ENCODE data around the gene SPEG.

SPEG gene

GRCh38 chr2:219419331-219420197 lies 15.1 kb upstream of the SPEG start:
- Histone ChIP-seq H3K4me3 (ENCODE audit: low read length) (peak overlapping the region; percentile 67), H3K27me3 (ENCODE audit: control insufficient read depth, insufficient read depth, low read length) (no peaks in the 10 kb centered on the region), H3K4me1 (ENCODE audit: control insufficient read depth, insufficient read depth, low read length) (peaks cover 33% of the 10 kb centered on the region), H3K27ac (ENCODE audit: low read depth, low read length) (peak overlapping the region; percentile 99), H3K36me3 (ENCODE audit: control insufficient read depth, insufficient read depth, low read length) (peaks cover 20% of the 10 kb centered on the region), H3K9ac (ENCODE audit: low read length) (peak overlapping the region; percentile 89)

GRCh38 chr2:219420687-219421086 lies 14.0 kb upstream of the SPEG start:
- Histone ChIP-seq H3K4me3 (ENCODE audit: low read length) (peak overlapping the region; percentile 67), H3K4me1 (ENCODE audit: control insufficient read depth, insufficient read depth, low read length) (peaks cover 30% of the 10 kb centered on the region), H3K9ac (ENCODE audit: low read length) (peak overlapping the region; percentile 25), H3K27ac (ENCODE audit: low read depth, low read length) (peak overlapping the region; percentile 99), H3K36me3 (ENCODE audit: control insufficient read depth, insufficient read depth, low read length) (peaks cover 26% of the 10 kb centered on the region), H3K27me3 (ENCODE audit: control insufficient read depth, insufficient read depth, low read length) (no peaks in the 10 kb centered on the region)

- peak overlapping the region; percentile 67 for H3K4me3 ChIP-seq (ENCODE audit: low read length)
- H3K27me3 ChIP-seq (ENCODE audit: control insufficient read depth, insufficient read depth, low read length): no peaks in the 10 kb centered on the region
- H3K36me3 ChIP-seq (ENCODE audit: control insufficient read depth, insufficient read depth, low read length): peaks cover 26% of the 10 kb centered on the region
- peaks cover 24% of the 10 kb centered on the region for H3K4me1 ChIP-seq (ENCODE audit: control insufficient read depth, insufficient read depth, low read length)
- H3K27ac ChIP-seq (ENCODE audit: low read depth, low read length): peak overlapping the region; percentile 99
- peak overlapping the region; percentile 25 for H3K9ac ChIP-seq (ENCODE audit: low read length)
These were observed 13.3 kb upstream of the SPEG start for GRCh38 chr2:219421323-219421722.

- Histone ChIP-seq H3K27me3 (ENCODE audit: control insufficient read depth, insufficient read depth, low read length) (no peaks in the 10 kb centered on the region), H3K27ac (ENCODE audit: low read depth, low read length) (peak overlapping the region; percentile 99), H3K4me3 (ENCODE audit: low read length) (peak overlapping the region; percentile 49), H3K4me1 (ENCODE audit: control insufficient read depth, insufficient read depth, low read length) (peaks cover 13% of the 10 kb centered on the region), H3K9ac (ENCODE audit: low read length) (no peak overlapping the region), H3K36me3 (ENCODE audit: control insufficient read depth, insufficient read depth, low read length) (peaks cover 26% of the 10 kb centered on the region)
These were observed 11.6 kb upstream of the SPEG start for GRCh38 chr2:219422952-219423534.

GRCh38 chr2:219423652-219424377 lies 10.8 kb upstream of the SPEG start:
- Histone ChIP-seq H3K9ac (ENCODE audit: low read length) (no peak overlapping the region), H3K4me3 (ENCODE audit: low read length) (peak overlapping the region; percentile 54), H3K36me3 (ENCODE audit: control insufficient read depth, insufficient read depth, low read length) (peaks cover 26% of the 10 kb centered on the region), H3K4me1 (ENCODE audit: control insufficient read depth, insufficient read depth, low read length) (peaks cover 13% of the 10 kb centered on the region), H3K27me3 (ENCODE audit: control insufficient read depth, insufficient read depth, low read length) (no peaks in the 10 kb centered on the region), H3K27ac (ENCODE audit: low read depth, low read length) (peak overlapping the region; percentile 99)

- H3K27ac ChIP-seq (ENCODE audit: low read depth, low read length): peak overlapping the region; percentile 99
- H3K4me1 ChIP-seq (ENCODE audit: control insufficient read depth, insufficient read depth, low read length): peaks cover 14% of the 10 kb centered on the region
- peak overlapping the region; percentile 15 for H3K4me3 ChIP-seq (ENCODE audit: low read length)
- peaks cover 20% of the 10 kb centered on the region for H3K36me3 ChIP-seq (ENCODE audit: control insufficient read depth, insufficient read depth, low read length)
- H3K9ac ChIP-seq (ENCODE audit: low read length): no peak overlapping the region
- no peaks in the 10 kb centered on the region for H3K27me3 ChIP-seq (ENCODE audit: control insufficient read depth, insufficient read depth, low read length)
These were observed 9.2 kb upstream of the SPEG start for GRCh38 chr2:219425238-219426067.

GRCh38 chr2:219426068-219426443 lies 8.6 kb upstream of the SPEG start:
- H3K4me3 ChIP-seq (ENCODE audit: low read length): no peak overlapping the region
- H3K27me3 ChIP-seq (ENCODE audit: control insufficient read depth, insufficient read depth, low read length): no peaks in the 10 kb centered on the region
- peaks cover 14% of the 10 kb centered on the region for H3K36me3 ChIP-seq (ENCODE audit: control insufficient read depth, insufficient read depth, low read length)
- peaks cover 17% of the 10 kb centered on the region for H3K4me1 ChIP-seq (ENCODE audit: control insufficient read depth, insufficient read depth, low read length)
- peak overlapping the region; percentile 99 for H3K27ac ChIP-seq (ENCODE audit: low read depth, low read length)
- no peak overlapping the region for H3K9ac ChIP-seq (ENCODE audit: low read length)

GRCh38 chr2:219426534-219427136 lies 8.0 kb upstream of the SPEG start:
- Histone ChIP-seq H3K4me3 (ENCODE audit: low read length) (no peak overlapping the region), H3K36me3 (ENCODE audit: control insufficient read depth, insufficient read depth, low read length) (peaks cover 9% of the 10 kb centered on the region), H3K9ac (ENCODE audit: low read length) (no peak overlapping the region), H3K4me1 (ENCODE audit: control insufficient read depth, insufficient read depth, low read length) (peaks cover 17% of the 10 kb centered on the region), H3K27ac (ENCODE audit: low read depth, low read length) (peak overlapping the region; percentile 99), H3K27me3 (ENCODE audit: control insufficient read depth, insufficient read depth, low read length) (no peaks in the 10 kb centered on the region)

GRCh38 chr2:219428469-219428868 lies 6.2 kb upstream of the SPEG start:
- no peak overlapping the region for H3K4me3 ChIP-seq (ENCODE audit: low read length)
- H3K4me1 ChIP-seq (ENCODE audit: control insufficient read depth, insufficient read depth, low read length): peaks cover 17% of the 10 kb centered on the region
- no peaks in the 10 kb centered on the region for H3K27me3 ChIP-seq (ENCODE audit: control insufficient read depth, insufficient read depth, low read length)
- peak overlapping the region; percentile 68 for H3K27ac ChIP-seq (ENCODE audit: low read depth, low read length)
- peaks cover 6% of the 10 kb centered on the region for H3K36me3 ChIP-seq (ENCODE audit: control insufficient read depth, insufficient read depth, low read length)
- no peak overlapping the region for H3K9ac ChIP-seq (ENCODE audit: low read length)

- Histone ChIP-seq H3K4me1 (ENCODE audit: control insufficient read depth, insufficient read depth, low read length) (peaks cover 15% of the 10 kb centered on the region), H3K4me3 (ENCODE audit: low read length) (no peak overlapping the region), H3K9ac (ENCODE audit: low read length) (no peak overlapping the region), H3K36me3 (ENCODE audit: control insufficient read depth, insufficient read depth, low read length) (peaks cover 5% of the 10 kb centered on the region), H3K27me3 (ENCODE audit: control insufficient read depth, insufficient read depth, low read length) (peaks cover 3% of the 10 kb centered on the region), H3K27ac (ENCODE audit: low read depth, low read length) (peak overlapping the region; percentile 83)
These were observed 4.6 kb upstream of the SPEG start for GRCh38 chr2:219429958-219430606.

All from rectal smooth muscle tissue (tissue), 1 donor.